Measurements from ENCODE around the gene NECAB3.

NECAB3 gene

DNA sequence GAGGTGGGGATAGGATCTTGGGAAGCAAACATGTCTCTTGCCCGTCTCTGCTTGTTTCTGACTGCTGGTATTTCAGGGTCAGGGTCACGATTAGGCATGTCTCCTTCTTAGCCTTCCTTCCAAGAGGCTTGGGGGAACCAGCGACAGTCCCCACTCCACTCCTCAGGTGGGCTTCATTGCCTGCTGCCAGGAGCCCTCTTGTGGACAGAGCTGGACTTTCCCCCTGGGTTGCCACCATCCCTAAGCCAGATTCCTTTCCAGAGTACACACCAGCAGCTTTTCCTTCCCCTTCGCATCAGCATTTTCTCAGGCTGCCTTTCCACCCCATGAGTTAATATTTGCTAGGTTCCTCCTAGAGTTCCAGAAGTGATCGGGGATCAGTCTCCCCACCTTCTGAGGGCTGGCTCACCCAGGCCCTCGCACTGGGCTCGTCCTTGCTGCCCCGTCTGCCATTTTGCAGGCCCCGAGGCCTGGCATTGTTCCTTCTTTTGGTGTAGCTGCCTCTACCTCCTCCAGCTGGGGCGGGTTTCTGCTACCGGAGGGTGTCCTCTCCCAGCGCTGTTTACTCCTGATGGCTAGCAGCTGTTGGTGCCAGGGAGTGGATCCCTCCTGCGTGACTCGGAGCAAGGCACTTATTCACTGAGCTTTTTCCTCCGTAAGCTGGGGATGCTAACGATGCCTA lies 20.9 kb downstream of the NECAB3 start:
- no peaks in the 10 kb centered on the region for H3K9me3 ChIP-seq (ENCODE audit: insufficient read depth, low read length)
- H3K9me2 ChIP-seq (replicated peaks; ENCODE audit: insufficient read depth, low read length) = no peaks in the 10 kb centered on the region
- H3K4me2 ChIP-seq (ENCODE audit: low read depth, low read length, poor library complexity, severe bottlenecking) = no peak overlapping the region
- no peak overlapping the region for H3K4me3 ChIP-seq (ENCODE audit: insufficient read depth, low read length, poor library complexity, severe bottlenecking)
- no peak overlapping the region for H3K9ac ChIP-seq (ENCODE audit: low read length)
- H3K79me2 ChIP-seq (ENCODE audit: insufficient read depth, low read length) = no peaks in the 10 kb centered on the region
- H3K36me3 ChIP-seq (ENCODE audit: low read length) = no peaks in the 10 kb centered on the region
- no peaks in the 10 kb centered on the region for H3K27me3 ChIP-seq (ENCODE audit: low read length)
- no peak overlapping the region for H2AFZ ChIP-seq (ENCODE audit: low read depth, low read length, severe bottlenecking)
- TF ChIP-seq EZH2phosphoT487 (conservative IDR thresholded peaks at IDR 0.05; ENCODE audit: low read length) = no peak
- TF ChIP-seq CTCF (IDR thresholded peaks at IDR 0.05; ENCODE audit: insufficient read depth, low read length, poor library complexity, severe bottlenecking) = peak; percentile 52
- H3F3A ChIP-seq (ENCODE audit: insufficient read depth) = no peaks in the 10 kb centered on the region
- H3K27ac ChIP-seq (ENCODE audit: low read depth, low read length) = no peak overlapping the region
- no peaks in the 10 kb centered on the region for H4K20me1 ChIP-seq (ENCODE audit: low read depth, low read length)

- Histone ChIP-seq H3K9me2 (replicated peaks; ENCODE audit: insufficient read depth, low read length) (no peaks in the 10 kb centered on the region), H2AFZ (ENCODE audit: low read depth, low read length, severe bottlenecking) (no peak overlapping the region), H3K36me3 (ENCODE audit: low read length) (no peaks in the 10 kb centered on the region), H3K9me3 (ENCODE audit: insufficient read depth, low read length) (no peaks in the 10 kb centered on the region), H3K27me3 (ENCODE audit: low read length) (no peaks in the 10 kb centered on the region), H3F3A (ENCODE audit: insufficient read depth) (no peaks in the 10 kb centered on the region), H3K27ac (ENCODE audit: low read depth, low read length) (no peak overlapping the region), H3K4me2 (ENCODE audit: low read depth, low read length, poor library complexity, severe bottlenecking) (no peak overlapping the region), H3K79me2 (ENCODE audit: insufficient read depth, low read length) (no peaks in the 10 kb centered on the region), H3K9ac (ENCODE audit: low read length) (no peak overlapping the region), H4K20me1 (ENCODE audit: low read depth, low read length) (no peaks in the 10 kb centered on the region), H3K4me3 (ENCODE audit: insufficient read depth, low read length, poor library complexity, severe bottlenecking) (no peak overlapping the region)
- TF ChIP-seq EZH2phosphoT487 (conservative IDR thresholded peaks at IDR 0.05; ENCODE audit: low read length) (no peak), CTCF (IDR thresholded peaks at IDR 0.05; ENCODE audit: insufficient read depth, low read length, poor library complexity, severe bottlenecking) (no peak)
Measured at GRCh38 chr20:33651562-33652048, 22.6 kb downstream of the NECAB3 start.

- no peak overlapping the region for H3K4me2 ChIP-seq (ENCODE audit: low read depth, low read length, poor library complexity, severe bottlenecking)
- no peaks in the 10 kb centered on the region for H3K27me3 ChIP-seq (ENCODE audit: low read length)
- no peak overlapping the region for H3K9ac ChIP-seq (ENCODE audit: low read length)
- no peaks in the 10 kb centered on the region for H4K20me1 ChIP-seq (ENCODE audit: low read depth, low read length)
- H3K79me2 ChIP-seq (ENCODE audit: insufficient read depth, low read length) = no peaks in the 10 kb centered on the region
- no peaks in the 10 kb centered on the region for H3F3A ChIP-seq (ENCODE audit: insufficient read depth)
- H3K4me3 ChIP-seq (ENCODE audit: insufficient read depth, low read length, poor library complexity, severe bottlenecking) = no peak overlapping the region
- no peak for TF ChIP-seq CTCF (IDR thresholded peaks at IDR 0.05; ENCODE audit: insufficient read depth, low read length, poor library complexity, severe bottlenecking)
- no peak for TF ChIP-seq EZH2phosphoT487 (conservative IDR thresholded peaks at IDR 0.05; ENCODE audit: low read length)
- H3K9me2 ChIP-seq (replicated peaks; ENCODE audit: insufficient read depth, low read length) = no peaks in the 10 kb centered on the region
- no peak overlapping the region for H3K27ac ChIP-seq (ENCODE audit: low read depth, low read length)
- no peak overlapping the region for H2AFZ ChIP-seq (ENCODE audit: low read depth, low read length, severe bottlenecking)
- no peaks in the 10 kb centered on the region for H3K9me3 ChIP-seq (ENCODE audit: insufficient read depth, low read length)
- no peaks in the 10 kb centered on the region for H3K36me3 ChIP-seq (ENCODE audit: low read length)
Measured at GRCh38 chr20:33650753-33651561, 23.3 kb downstream of the NECAB3 start.
